C4-2B (cell line): Measurements from ENCODE around the gene ADAMTS18.

Experiments used
- ZFX ChIP-seq: fragments of 450-650 bp; IDR thresholded peaks from 2 replicates; pipeline ENCODE4 v1.6.1; 2017
- TF ChIP-seq, protein P1 (sequence below): fragments of 450-650 bp; conservative IDR thresholded peaks from 2 replicates; pipeline ENCODE4 v1.5.1; 2017; ENCODE audit warnings: mild to moderate bottlenecking

DNA sequence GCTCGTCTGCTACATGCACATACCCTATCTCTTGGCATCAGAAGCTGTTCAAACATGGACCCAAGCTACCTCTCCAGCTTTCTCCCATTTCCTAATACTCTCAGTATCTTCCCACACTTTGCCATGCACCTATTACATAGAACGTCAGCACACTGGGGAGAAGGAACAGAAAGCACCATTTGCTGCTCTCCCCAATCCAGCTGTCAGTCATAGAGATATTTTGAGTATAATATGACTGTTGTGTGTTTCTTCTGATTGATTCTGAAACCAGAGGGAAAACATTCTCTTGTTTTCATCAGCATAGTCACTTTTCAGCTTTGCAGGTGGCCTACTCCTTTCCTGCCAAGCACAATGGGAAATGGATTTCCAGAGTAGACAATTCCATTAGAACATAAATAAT lies 107.1 kb downstream of the ADAMTS18 start:
- TF ChIP-seq, protein P1, sequence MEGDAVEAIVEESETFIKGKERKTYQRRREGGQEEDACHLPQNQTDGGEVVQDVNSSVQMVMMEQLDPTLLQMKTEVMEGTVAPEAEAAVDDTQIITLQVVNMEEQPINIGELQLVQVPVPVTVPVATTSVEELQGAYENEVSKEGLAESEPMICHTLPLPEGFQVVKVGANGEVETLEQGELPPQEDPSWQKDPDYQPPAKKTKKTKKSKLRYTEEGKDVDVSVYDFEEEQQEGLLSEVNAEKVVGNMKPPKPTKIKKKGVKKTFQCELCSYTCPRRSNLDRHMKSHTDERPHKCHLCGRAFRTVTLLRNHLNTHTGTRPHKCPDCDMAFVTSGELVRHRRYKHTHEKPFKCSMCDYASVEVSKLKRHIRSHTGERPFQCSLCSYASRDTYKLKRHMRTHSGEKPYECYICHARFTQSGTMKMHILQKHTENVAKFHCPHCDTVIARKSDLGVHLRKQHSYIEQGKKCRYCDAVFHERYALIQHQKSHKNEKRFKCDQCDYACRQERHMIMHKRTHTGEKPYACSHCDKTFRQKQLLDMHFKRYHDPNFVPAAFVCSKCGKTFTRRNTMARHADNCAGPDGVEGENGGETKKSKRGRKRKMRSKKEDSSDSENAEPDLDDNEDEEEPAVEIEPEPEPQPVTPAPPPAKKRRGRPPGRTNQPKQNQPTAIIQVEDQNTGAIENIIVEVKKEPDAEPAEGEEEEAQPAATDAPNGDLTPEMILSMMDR = no peak
- no peak for TF ChIP-seq ZFX
